ENCODE data around the gene EIF3K.
A peak's percentile ranks its signal among the peaks of the same experiment; 100 is the strongest.

The EIF3K gene

DNA sequence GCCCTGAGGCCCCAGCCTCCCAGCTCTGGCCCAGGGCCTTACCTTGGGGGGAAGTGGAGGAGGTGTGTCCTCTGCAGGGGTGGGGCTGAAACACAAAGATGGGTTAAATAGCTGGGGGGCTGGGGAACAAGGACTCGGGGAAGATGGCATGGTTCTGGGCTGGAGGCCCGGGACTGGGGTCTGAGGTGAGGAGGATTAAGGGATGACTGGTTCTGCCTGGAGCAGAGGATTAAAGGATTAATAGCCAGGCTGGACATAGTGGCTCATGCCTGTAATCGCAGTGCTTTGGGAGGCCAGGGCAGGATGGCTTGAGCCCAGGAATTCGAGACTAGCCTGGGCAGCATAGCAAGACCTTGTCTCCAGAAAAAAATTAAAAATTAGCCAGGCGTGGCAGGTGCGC lies 12.9 kb upstream of the EIF3K start:
- DNase-seq (ENCODE audit: low read depth) = no peak
- H3K4me3 ChIP-seq (ENCODE audit: low read length) = no peak overlapping the region
- TF ChIP-seq, protein P1, sequence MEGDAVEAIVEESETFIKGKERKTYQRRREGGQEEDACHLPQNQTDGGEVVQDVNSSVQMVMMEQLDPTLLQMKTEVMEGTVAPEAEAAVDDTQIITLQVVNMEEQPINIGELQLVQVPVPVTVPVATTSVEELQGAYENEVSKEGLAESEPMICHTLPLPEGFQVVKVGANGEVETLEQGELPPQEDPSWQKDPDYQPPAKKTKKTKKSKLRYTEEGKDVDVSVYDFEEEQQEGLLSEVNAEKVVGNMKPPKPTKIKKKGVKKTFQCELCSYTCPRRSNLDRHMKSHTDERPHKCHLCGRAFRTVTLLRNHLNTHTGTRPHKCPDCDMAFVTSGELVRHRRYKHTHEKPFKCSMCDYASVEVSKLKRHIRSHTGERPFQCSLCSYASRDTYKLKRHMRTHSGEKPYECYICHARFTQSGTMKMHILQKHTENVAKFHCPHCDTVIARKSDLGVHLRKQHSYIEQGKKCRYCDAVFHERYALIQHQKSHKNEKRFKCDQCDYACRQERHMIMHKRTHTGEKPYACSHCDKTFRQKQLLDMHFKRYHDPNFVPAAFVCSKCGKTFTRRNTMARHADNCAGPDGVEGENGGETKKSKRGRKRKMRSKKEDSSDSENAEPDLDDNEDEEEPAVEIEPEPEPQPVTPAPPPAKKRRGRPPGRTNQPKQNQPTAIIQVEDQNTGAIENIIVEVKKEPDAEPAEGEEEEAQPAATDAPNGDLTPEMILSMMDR (IDR thresholded peaks at IDR 0.05; ENCODE audit: insufficient read depth, low read depth, low read length, missing control alignments) = no peak

DNA sequence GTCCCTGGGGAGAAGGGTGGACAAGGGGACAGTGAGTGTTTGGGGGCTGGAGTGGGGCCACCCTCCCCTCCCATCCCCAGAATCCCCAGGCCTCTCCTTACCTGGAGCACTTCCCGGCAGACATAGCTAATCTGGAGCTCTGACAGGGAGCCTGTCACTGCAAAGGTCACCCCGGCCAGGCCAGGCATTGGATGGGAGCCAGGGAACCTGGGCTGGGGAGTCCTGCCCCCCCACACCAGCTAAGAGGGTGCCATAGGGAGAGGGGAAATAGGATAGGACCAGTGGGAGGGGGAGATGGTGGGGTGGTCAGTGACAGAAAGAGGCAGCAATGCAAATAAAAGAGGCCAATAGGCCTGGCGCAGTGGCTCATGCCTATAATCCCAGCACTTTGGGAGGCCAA lies 4.7 kb upstream of the EIF3K start:
- no peak overlapping the region for H3K4me3 ChIP-seq (ENCODE audit: low read length)
- DNase-seq (ENCODE audit: low read depth) = no peak
- TF ChIP-seq, protein P1 (IDR thresholded peaks at IDR 0.05; ENCODE audit: insufficient read depth, low read depth, low read length, missing control alignments) = no peak

DNA sequence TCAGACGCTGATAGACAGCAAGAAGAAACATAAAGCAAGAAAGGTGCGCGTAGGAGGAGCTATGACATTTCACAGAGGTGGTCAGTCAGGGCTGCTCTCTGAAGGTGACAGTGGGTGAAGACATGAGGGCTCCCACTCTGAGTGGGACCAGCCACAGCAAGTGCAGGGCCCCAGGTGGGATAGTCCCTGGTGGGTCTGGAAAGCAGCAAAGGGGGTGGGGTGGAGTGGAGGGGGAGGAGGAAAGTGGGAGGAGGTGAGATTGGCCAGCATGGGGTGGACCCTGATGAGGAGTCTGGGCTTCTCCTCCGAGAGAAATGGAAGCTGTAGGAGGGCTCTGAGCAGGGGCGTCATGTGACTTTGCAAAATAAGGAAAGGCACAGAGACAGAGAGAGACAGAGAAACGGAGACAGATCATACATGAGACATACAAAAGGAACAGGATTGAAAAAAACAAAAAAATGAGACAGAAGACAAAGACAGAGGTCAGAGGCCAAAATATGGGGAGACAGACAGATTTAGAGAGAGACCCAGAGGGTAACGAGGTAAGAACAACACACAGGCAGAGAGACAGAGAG lies 3.9 kb upstream of the EIF3K start:
- TF ChIP-seq, protein P1 (IDR thresholded peaks at IDR 0.05; ENCODE audit: insufficient read depth, low read depth, low read length, missing control alignments) = no peak
- DNase-seq (ENCODE audit: low read depth) = no peak
- H3K4me3 ChIP-seq (ENCODE audit: low read length) = no peak overlapping the region

DNA sequence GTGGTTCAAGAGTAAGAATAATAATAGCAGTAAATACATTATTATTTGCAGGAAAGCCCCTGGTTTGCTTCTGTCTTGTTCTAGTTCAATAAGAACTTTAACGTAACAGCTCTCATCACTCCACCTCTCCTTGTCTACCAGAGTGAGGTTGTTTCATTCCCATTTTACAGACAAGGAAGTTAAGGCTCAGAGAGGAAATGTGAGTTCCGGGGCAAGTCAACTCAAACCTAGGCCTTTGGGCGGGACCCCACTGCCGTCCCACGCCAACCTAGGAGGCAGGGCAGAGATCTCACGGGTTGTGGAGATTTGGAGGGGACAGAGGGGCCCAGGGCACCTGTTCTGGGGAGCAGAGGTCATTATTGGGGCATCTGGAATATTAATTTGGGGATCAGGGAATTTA lies 2.7 kb upstream of the EIF3K start:
- H3K4me3 ChIP-seq (ENCODE audit: low read length) = no peak overlapping the region
- TF ChIP-seq, protein P1 (IDR thresholded peaks at IDR 0.05; ENCODE audit: insufficient read depth, low read depth, low read length, missing control alignments) = no peak
- DNase-seq (ENCODE audit: low read depth) = no peak

DNA sequence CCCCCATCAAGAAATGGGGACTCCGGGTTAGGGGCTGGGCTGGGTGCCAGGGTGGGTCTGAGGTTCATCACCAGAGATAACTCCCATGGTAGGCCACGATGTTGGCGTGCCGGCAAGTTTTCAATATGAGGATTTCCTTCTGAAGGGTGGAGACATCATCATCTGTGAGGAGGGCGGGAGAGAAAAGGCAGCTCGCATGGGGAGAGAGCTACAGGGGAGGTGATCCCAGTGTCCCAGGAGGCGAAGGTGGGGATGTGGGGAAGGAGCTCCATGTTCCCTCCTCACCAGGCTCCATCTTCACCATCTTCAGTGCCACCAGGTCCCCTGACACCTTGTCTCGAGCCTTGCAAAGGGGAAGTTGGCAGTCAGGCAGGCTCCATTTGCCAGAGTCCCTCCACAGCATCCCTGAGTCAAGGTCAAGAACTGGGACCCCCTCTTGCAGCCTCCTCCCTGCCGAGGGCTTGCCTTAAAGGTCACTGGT lies 1.7 kb upstream of the EIF3K start:
- no peak overlapping the region for H3K4me3 ChIP-seq (ENCODE audit: low read length)
- DNase-seq (ENCODE audit: low read depth) = no peak
- TF ChIP-seq, protein P1 (IDR thresholded peaks at IDR 0.05; ENCODE audit: insufficient read depth, low read depth, low read length, missing control alignments) = no peak

DNA sequence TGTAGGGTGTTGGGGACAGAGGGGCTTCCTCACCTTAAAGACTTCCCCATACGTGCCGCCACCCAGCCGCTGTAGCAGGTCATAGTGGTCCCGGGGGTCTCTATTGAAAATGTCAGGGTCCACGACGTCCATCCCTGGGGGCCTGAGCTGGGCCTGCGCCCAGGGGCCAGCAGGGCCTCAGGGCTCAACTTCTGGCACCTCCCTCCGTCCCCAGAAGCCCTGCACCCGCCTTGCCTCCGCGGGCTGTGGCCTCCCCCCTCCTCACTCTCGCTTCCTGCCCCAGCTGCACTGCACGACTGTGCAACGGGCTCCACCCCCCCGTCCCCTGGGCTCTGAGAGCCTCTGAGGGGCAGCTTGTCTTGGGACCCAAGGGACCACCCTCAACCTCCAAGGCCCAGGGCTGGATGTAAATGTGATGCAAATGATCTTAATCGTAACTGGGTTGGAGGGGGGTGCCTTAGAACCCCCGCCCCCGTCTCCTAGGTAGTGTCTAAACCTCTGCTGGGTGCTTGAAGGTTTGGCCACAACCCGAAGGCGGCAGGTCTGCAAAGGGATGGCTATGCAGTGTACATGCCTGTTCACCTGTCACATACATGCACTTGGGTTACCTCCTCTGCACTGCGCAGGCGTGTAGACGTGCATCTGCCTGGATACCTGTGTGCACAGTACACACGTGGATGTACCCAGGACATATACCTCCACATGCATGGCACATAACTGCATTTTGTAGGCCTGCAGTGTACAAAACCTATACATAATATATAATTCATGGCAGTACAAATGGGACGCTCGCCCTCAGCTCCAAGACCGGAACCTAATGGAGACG lies 1.0 kb upstream of the EIF3K start, which contains the start of gene MAP4K1:
MAP4K1 (minus strand) TSS at position 190 of the 826 bp plus-strand sequence; CDS start at position 132, 58 bp downstream.
- peak; percentile 45 for DNase-seq (ENCODE audit: low read depth)
- TF ChIP-seq, protein P1 (IDR thresholded peaks at IDR 0.05; ENCODE audit: insufficient read depth, low read depth, low read length, missing control alignments) = no peak
- H3K4me3 ChIP-seq (ENCODE audit: low read length) = peak within 1 kb of the TSS; percentile 100
